Activated T-cell treated with anti-CD3 and anti-CD28 coated beads, Interleukin-2, amount 50 U/mL, for 72 hours (primary cell): ENCODE measurements around the gene CD109. TPM values are rescaled to one million over a fixed set of nuclear protein-coding genes. Genes with fewer than 3 reads are reported as not detected.

Experiments
- ATAC-seq, 2 donors: fragments of 150-1000 bp; cut with Tn5 transposase; replicated peaks in 1 of 2; 2 replicates each; pipeline ENCODE4 v1.10.0; 2021; ENCODE audit warnings: moderate library complexity in 2 of 2, mild to moderate bottlenecking in 1 of 2
- DNase-seq, 2 donors: peaks; one replicate each; pipeline ENCODE4 v3.0.0; 2021 to 2022; ENCODE audit warnings: mixed read lengths in 1 of 2
- H3K27ac Mint-ChIP-seq: one replicate; pipeline ENCODE4 v1.8.0; 2022; ENCODE audit warnings: mild to moderate bottlenecking, moderate library complexity, mixed read lengths
- H3K27me3 Mint-ChIP-seq: one replicate; pipeline ENCODE4 v1.8.0; 2022; ENCODE audit warnings: low read depth, mixed read lengths
- H3K36me3 Mint-ChIP-seq, 2 donors: one replicate each; pipeline ENCODE4 v1.8.0; 2022; ENCODE audit warnings: mixed read lengths in 2 of 2, mild to moderate bottlenecking in 1 of 2; ENCODE audit not compliant: insufficient read depth in 2 of 2
- H3K4me1 Mint-ChIP-seq: one replicate; pipeline ENCODE4 v1.8.0; 2022; ENCODE audit warnings: low read depth, mixed read lengths
- H3K4me3 Mint-ChIP-seq, 2 donors: one replicate each; pipeline ENCODE4 v1.8.0; 2022; ENCODE audit warnings: mild to moderate bottlenecking in 2 of 2, mixed read lengths in 2 of 2, moderate library complexity in 2 of 2
- H3K9me3 Mint-ChIP-seq, 2 donors: one replicate each; pipeline ENCODE4 v1.8.0; 2022; ENCODE audit warnings: mixed read lengths in 2 of 2
- total RNA-seq, 2 donors: library from RNA; stranded (reverse); gene quantifications; one replicate each; pipeline ENCODE4 v1.2.3, GENCODE V29; 2022

The CD109 gene
- 10 to 100 TPM; 14.9 to 21.6 TPM for total RNA-seq

DNA sequence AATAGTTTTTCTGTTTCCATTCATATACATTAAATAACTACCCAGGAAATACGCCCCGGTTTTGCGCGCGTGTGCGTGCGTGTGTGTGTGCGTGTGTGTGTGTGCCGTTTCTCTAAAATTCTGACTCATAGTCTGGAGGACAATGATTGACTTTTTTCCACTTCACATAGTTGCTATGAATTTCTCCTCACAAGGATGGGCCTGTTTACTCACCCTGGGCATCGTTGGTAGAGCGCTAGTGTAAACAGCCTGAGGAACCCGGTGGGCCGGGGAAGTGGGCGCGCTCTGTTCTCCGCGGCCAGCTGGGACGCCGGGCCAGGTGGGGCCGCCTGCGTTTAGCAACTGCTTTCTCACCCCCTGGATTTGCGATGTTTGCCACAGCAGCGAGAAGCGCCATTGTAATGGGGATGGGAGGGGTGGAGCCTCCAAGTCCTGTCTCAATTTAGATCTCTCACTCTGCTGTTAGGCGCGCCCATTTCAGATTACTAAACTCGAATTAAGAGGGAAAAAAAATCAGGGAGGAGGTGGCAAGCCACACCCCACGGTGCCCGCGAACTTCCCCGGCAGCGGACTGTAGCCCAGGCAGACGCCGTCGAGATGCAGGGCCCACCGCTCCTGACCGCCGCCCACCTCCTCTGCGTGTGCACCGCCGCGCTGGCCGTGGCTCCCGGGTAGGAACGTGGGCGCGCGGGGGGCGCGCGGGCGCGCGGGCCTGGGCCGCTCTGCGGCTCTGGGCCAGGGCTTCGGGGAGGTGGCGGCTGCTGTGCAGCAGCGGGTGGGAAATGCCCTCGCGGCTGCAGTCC, at the start of gene CD109:
Gene CD109, plus strand, starts transcription at position 585 of the 803 bp plus-strand sequence. Its CDS starts 13 bp downstream, at position 598.
- peak within 1 kb of the TSS; percentile 95 for H3K27ac Mint-ChIP-seq
- DNase-seq (peak; percentile 69 to 83), ATAC-seq (peak; percentile 89 to 92)
- peak within 1 kb of the TSS; percentile 90 to 93 for H3K4me3 Mint-ChIP-seq
- peaks cover 58% of the 10 kb centered on the region for H3K4me1 Mint-ChIP-seq
- peaks cover 10 to 33% of the 10 kb centered on the region in 2 donors for H3K36me3 Mint-ChIP-seq
- peaks cover 12% of the 10 kb centered on the region for H3K27me3 Mint-ChIP-seq
- H3K9me3 Mint-ChIP-seq: peaks cover 0 to 1% of the 10 kb centered on the region in 2 donors

DNA sequence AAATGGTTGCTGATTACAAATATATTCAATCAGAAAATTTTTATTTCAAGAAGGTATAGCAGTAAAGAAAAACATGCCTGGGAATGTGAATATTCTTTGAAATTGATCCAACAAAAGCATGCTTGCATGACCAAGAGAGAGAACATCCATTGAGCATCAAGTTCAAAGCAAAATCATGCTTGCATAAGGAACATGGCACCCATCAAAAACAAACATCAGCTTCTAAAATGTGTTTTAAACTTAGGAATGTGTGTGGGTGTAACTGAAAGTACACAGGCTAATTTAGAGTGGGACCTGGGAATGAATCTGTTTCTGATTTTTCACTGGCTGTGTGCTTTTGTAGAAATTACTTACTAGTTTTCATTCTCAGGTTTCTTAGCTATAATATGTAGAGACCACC, 47.8 kb upstream of the CD109 start:
- no peak overlapping the region for H3K27ac Mint-ChIP-seq
- no peaks in the 10 kb centered on the region for H3K27me3 Mint-ChIP-seq
- peaks cover 39% of the 10 kb centered on the region for H3K4me1 Mint-ChIP-seq
- no peaks in the 10 kb centered on the region for H3K9me3 Mint-ChIP-seq
- peaks cover 3 to 4% of the 10 kb centered on the region in 2 donors for H3K36me3 Mint-ChIP-seq
- DNase-seq: no peak
- no peak for ATAC-seq
- no peak overlapping the region for H3K4me3 Mint-ChIP-seq

DNA sequence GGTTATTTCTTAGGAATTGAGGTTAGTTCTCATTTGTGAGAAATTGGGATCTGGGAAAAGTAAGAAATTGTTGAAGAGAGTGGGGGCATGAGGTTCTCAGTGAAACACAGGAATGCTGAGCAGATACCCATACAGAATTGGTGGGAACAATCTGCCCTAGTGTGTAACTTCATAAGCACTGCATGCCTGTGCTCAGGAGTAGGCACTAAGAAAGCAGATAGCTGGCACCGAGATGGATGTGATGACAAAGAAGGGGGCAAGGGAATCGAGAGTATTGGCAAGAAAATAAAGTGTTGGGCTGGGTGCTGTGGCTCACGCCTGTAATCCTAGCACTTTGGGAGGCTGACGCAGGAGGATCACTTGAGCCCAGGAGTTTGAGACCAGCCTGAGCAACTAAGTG, 46.2 kb upstream of the CD109 start:
- H3K27me3 Mint-ChIP-seq: no peaks in the 10 kb centered on the region
- H3K4me3 Mint-ChIP-seq: no peak overlapping the region
- peaks cover 44% of the 10 kb centered on the region for H3K4me1 Mint-ChIP-seq
- no peaks in the 10 kb centered on the region for H3K9me3 Mint-ChIP-seq
- ATAC-seq (no peak), DNase-seq (no peak)
- peak overlapping the region; percentile 44 for H3K27ac Mint-ChIP-seq
- H3K36me3 Mint-ChIP-seq: peaks cover 3 to 4% of the 10 kb centered on the region in 2 donors

DNA sequence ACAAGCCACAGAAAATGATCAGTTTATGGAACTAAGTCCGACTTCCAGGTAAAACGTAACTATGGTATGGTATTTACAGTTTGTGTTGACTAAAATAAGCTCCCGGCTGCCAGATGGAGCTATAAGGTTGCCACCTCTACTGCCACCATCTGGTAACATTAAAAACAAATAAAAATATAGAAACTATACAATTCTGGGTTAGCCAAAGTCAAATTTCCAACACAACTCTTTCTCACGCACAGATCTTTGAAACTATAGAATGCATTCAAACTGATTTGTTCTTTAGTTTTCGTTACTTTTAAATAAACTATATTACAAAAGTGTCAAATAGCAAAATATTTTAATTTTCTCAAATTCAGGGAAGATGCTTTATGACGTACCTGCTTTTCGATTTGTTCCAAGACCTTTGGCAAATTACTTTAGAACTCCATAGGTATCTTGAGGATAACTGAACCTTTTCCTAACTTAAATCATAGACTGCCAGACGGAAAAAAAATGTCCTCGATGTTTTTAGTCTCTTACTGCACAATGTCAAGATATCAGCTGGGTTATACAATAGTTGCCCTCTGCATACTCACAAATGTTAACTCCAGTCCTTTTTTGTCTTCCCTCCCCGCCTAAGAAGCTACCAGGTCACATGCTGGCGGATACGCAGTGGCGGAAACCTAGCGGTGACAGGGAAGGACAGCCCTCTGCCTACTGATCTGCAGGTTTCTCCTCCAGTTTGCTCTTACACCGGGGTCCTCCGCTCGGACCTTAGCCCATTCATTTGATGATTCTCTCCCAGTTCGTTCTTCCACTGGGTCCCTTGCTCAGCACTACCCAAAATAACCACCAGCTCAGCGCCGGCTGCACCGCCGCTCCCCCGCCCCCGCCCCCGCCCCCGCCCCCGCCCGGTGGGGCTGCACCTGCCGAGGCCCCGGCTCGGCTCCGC, 43.1 kb upstream of the CD109 start:
- Mint-ChIP-seq H3K27ac (peak overlapping the region; percentile 87), H3K27me3 (no peaks in the 10 kb centered on the region), H3K9me3 (peaks cover 0 to 2% of the 10 kb centered on the region in 2 donors), H3K36me3 (peaks cover 3 to 4% of the 10 kb centered on the region in 2 donors), H3K4me1 (peaks cover 40% of the 10 kb centered on the region), H3K4me3 (peak overlapping the region; percentile 98 to 99)
- ATAC-seq: peak; percentile 53 to 58
- peak; percentile 68 to 71 for DNase-seq

DNA sequence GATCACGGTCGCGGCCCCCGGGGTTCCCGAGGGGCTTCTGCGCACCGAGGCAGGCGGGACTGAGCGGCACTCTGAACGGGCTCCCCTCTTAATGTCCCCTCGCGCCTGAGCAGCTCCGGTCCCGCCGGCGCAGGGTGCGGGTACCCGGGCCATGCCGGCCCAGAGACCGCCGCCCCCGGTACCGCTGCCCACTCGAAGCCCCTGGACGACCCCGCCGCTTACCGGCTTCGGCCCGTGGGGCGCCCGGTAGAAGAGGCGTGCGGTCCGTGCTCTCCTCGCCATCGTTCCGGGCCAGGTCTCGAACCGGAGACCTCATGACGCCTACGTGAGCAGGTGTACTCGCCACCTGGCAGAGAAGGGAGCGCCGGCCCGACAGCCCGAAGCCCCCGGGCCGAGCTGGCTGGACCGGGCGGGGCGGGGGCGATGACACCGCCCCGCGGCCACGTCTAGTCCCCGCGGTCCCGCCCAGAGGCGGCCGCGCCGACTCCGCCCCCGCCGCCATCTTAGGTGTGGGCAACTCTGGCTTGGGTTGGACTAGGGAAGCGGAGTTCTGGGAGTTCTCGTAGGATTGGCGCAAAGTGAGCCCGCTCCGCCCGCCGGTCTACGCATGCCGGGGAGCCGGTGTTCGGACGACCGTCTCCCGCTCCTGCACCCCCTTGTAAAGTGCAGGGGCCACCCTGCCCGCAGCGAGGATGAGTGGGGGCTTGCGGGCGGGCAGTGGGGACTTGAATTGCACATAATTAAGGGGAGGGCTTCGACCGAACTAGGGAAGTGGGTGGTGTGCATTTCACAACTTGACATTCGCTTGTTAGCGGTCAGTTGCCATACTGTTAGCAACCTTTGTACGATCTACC, 42.2 kb upstream of the CD109 start, which contains the start of gene SLC17A5:
Gene SLC17A5, minus strand, starts transcription at position 422 of the 854 bp plus-strand sequence. Its CDS starts 106 bp downstream, at position 316.
- peak within 1 kb of the TSS; percentile 99 for H3K4me3 Mint-ChIP-seq
- H3K9me3 Mint-ChIP-seq: peaks cover 0 to 2% of the 10 kb centered on the region in 2 donors
- peak; percentile 93 to 94 for ATAC-seq
- DNase-seq: peak; percentile 86 to 87
- peak within 1 kb of the TSS; percentile 95 for H3K27ac Mint-ChIP-seq
- H3K27me3 Mint-ChIP-seq: no peaks in the 10 kb centered on the region
- peaks cover 43% of the 10 kb centered on the region for H3K4me1 Mint-ChIP-seq
- peaks cover 3 to 4% of the 10 kb centered on the region in 2 donors for H3K36me3 Mint-ChIP-seq

DNA sequence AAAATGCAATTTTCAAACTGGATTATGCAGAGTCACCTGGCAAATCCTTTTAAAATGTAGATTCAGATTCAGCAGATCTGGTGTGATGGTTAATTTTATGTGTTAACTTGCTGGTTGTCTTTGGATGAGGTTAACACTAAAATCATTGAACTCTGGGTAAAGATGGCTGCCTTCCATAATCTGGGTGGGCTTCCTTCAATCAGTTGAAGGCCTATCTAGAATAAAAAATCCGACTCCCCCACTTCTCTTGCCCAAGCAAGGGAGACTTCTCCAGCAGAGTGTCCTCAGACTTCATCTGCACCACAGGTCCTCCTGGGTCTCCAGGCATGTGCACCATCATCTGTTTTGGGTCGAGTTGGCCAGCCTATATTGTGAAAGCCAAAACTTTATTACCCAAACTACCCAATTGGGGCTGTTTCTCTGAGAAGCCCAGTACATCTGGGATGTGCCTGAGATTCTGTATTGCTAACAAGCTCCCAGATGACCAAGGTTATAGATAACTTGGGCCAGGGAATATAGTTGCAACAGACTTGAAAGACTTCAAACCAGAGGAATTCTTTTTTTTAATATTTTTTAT, 40.6 kb upstream of the CD109 start:
- Mint-ChIP-seq H3K4me1 (peaks cover 43% of the 10 kb centered on the region), H3K4me3 (peak overlapping the region; percentile 99), H3K36me3 (no peaks in the 10 kb centered on the region)

DNA sequence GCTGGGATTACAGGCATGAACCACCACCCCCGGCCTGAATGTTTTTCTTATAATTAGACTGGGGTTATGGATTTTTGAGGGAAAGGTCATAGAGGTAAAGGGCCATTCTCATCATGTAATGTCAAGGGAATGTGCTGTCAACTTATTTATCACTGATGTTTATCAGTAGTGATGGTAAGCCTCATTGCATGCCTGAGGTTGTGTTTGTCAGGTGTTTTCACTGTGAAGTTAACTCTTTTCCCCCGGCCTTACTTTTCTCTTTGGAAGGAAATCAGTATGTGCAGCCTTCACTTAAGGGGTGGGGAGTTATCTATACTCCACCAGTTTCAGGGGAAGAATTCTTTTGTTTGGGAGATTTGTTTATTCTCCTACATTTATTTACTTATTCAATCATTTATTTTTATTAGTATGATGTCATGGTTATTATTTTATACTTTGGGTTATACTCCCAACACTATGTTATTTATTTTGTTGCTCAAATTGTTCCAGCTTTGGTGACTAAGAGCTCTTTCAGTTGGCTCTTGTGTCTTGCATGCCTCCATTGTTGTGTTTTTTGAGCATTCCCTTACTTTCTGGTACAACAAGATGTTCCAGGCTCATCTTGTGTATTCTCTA, 39.4 kb upstream of the CD109 start:
- H3K36me3 Mint-ChIP-seq: no peaks in the 10 kb centered on the region
- peaks cover 0 to 2% of the 10 kb centered on the region in 2 donors for H3K9me3 Mint-ChIP-seq
- H3K27ac Mint-ChIP-seq: no peak overlapping the region

More for the DNA sequence above, 40.6 kb upstream of the CD109 start:
- Mint-ChIP-seq H3K9me3 (peaks cover 0 to 2% of the 10 kb centered on the region in 2 donors), H3K27ac (no peak overlapping the region), H3K27me3 (no peaks in the 10 kb centered on the region)
- no peak for ATAC-seq
- DNase-seq: no peak

DNA sequence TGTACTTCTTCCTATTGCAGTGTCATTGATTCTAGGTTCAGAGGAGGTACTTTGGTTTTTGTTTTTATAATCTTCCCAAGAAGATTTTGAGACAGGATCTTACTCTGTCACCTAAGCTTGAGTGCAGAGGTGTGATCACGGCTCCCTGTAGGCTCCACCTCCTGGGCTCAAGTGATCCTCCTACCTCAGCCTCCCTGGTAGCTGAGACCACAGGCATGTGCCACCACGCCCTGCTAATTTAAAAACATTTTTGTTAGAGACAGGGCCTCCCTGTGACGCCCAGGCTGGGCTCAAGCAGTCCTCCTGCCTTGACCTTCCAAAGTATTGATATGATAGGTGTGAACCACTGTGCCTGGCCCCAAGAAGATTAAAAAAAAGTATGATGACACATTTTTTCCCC, 38.8 kb upstream of the CD109 start:
- Mint-ChIP-seq H3K4me1 (peaks cover 38% of the 10 kb centered on the region), H3K27me3 (no peaks in the 10 kb centered on the region), H3K9me3 (peaks cover 0 to 2% of the 10 kb centered on the region in 2 donors), H3K4me3 (no peak overlapping the region), H3K27ac (no peak overlapping the region), H3K36me3 (no peaks in the 10 kb centered on the region)
- DNase-seq (peak; percentile 4 to 8), ATAC-seq (no peak)

More for the DNA sequence above, 39.4 kb upstream of the CD109 start:
- ATAC-seq: no peak
- Mint-ChIP-seq H3K4me1 (peaks cover 43% of the 10 kb centered on the region), H3K4me3 (no peak overlapping the region), H3K27me3 (no peaks in the 10 kb centered on the region)
- DNase-seq: no peak

DNA sequence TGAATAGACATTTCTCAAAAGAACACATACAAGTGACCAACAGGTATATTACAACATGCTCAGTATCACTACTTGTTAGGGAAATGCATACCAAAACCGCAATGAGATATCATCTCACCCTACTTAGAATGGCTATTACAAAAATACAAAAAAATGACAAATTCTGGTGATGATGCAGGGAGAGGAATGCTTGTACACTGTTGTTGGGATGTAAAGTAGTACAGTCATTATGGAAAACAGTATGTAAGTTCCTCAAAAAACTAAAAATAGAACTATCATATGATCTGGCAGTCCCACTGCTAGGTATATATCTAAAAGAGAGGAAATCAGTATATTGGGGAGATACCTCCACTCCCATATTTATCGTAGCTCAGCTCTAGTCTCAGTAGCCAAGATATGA, 31.3 kb upstream of the CD109 start:
- H3K36me3 Mint-ChIP-seq: no peaks in the 10 kb centered on the region
- no peak overlapping the region for H3K27ac Mint-ChIP-seq
- no peaks in the 10 kb centered on the region for H3K9me3 Mint-ChIP-seq

DNA sequence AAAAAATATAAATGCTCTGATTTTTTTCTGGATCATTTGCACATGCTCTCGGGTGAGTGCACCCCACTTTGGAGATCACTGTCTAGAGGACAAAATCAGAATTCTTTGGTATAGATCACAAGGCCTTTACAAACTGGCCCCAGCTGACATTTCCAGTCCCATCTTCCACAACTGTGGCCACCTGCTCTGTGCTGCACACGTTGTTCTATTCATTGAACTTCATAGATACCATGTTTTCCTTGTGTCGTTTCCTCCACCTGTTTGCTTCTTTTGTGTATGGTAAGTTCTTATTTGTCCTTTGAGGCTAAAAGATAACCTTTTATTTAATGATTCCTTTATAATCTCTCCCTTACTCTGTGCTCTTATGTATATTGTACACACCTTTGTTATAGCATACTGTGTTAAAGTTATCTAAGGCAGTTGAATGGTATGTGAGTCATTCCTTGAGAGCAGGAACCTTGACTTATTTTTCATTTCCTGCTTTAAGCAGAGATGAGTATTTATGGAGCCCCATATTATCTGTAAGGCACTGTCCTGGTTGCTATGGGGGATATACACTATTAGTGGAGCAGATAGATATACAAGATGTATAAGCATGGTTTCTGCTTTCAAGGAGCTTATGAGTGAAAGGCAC, 30.2 kb upstream of the CD109 start:
- Mint-ChIP-seq H3K36me3 (no peaks in the 10 kb centered on the region), H3K27ac (peak overlapping the region; percentile 46), H3K4me1 (peaks cover 27% of the 10 kb centered on the region), H3K4me3 (no peak overlapping the region), H3K9me3 (no peaks in the 10 kb centered on the region), H3K27me3 (peaks cover 19% of the 10 kb centered on the region)
- DNase-seq (no peak), ATAC-seq (peak; percentile 56 to 72)

More for the DNA sequence above, 31.3 kb upstream of the CD109 start:
- Mint-ChIP-seq H3K4me1 (peaks cover 27% of the 10 kb centered on the region), H3K4me3 (no peak overlapping the region), H3K27me3 (peaks cover 8% of the 10 kb centered on the region)
- ATAC-seq: no peak
- no peak for DNase-seq

DNA sequence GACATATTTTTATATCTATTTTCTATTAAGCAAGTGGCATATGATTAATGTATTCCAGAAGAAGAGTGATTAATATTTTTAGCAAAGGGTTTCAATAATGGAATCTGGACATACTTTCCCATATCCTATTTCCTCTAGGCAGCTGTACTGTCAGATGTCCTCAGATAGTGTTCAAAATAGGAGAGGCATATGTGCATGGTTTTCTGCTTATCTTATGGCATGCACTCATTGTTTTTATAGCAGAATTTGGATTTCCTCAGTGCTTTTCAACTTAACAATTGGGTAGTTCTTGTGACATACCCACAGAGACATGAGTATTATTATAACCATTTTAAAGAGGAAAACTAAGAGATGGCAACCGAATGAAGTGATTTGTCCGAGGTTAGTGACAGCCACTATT, 29.6 kb upstream of the CD109 start:
- no peak overlapping the region for H3K4me3 Mint-ChIP-seq
- peaks cover 21% of the 10 kb centered on the region for H3K27me3 Mint-ChIP-seq
- no peaks in the 10 kb centered on the region for H3K36me3 Mint-ChIP-seq
- ATAC-seq: no peak
- no peaks in the 10 kb centered on the region for H3K9me3 Mint-ChIP-seq
- peak overlapping the region; percentile 46 for H3K27ac Mint-ChIP-seq
- no peak for DNase-seq
- peaks cover 27% of the 10 kb centered on the region for H3K4me1 Mint-ChIP-seq
